ENCODE measurements around the gene GPR35.

GPR35 gene

GRCh38 chr2:240622060-240622411, 3.2 kb upstream of the GPR35 start:
- Mint-ChIP-seq H3K4me1 (peaks cover 72% of the 10 kb centered on the region), H3K4me3 (peak overlapping the region; percentile 68), H3K9me3 (peaks cover 3% of the 10 kb centered on the region), H3K36me3 (peaks cover 38% of the 10 kb centered on the region), H3K27ac (peak overlapping the region; percentile 95)
- ATAC-seq (no peak), DNase-seq (ENCODE audit: low spot score in 2 of 2) (no peak)

DNA sequence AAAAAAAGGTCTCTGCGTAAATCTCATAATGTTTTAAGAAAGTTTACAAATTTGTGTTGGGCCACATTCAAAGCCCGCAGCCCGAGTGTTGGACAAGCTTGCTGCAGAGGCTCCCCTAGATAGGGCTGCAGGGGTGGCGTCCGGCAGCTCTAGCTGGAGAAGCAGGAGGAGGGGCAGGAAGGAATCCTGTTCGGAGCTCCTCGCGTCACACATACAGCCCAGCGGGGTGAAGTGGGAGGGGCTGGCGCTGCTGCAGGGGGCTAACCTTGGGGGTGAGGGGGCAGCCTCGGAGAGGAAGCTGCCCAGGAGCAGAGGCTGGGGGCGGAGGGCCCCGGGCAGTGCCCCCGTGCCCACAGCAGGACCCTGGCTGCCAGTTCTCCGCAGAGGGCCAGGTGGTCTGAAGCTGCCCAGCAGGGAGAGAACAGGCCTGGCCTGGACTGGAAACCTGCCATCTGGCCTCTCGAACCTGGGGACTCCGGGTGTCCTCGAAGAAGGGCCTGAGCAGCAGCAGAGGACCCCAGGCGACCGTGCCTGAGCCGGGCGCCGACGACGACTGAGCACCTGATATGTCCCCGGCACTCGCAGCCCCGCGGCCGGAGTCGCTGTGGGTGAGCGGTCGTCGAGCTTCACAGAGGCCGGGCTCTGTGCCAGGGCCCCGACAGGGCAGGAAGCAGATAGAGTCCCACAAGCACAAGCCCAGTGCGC, 2.6 kb upstream of the GPR35 start:
- DNase-seq (ENCODE audit: low spot score in 2 of 2) (peak in 1 of 2 donors; percentile 64), ATAC-seq (peak; percentile 17)
- Mint-ChIP-seq H3K27ac (peak overlapping the region; percentile 95), H3K4me1 (peaks cover 73% of the 10 kb centered on the region), H3K9me3 (peaks cover 3% of the 10 kb centered on the region), H3K36me3 (peaks cover 38% of the 10 kb centered on the region), H3K4me3 (peak overlapping the region; percentile 68)

DNA sequence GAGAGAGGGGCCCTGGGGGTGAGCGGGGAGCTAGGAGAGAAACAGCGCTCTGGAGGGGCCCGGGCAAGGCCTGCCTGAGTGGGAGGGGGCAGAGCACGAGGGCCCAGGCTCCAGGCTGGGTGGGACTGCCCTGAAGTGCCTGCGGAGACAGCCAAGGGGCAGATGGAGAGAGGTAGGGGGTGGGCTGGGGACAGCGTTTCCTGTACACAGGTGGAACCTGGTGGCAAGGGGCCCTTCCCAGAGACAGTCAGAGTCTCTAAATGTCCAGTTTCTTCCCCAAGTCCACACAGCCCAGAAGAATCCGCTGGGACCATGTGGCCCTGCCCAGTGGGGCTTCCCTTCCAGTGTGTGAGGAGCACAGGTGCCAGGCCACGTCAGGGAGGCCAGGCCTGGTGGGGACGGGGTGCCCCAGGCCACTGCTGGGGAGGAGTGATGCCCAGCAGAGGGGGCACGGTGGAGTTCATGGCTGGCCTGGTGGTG, 1.7 kb upstream of the GPR35 start:
- peaks cover 73% of the 10 kb centered on the region for H3K4me1 Mint-ChIP-seq
- H3K4me3 Mint-ChIP-seq: peak overlapping the region; percentile 80
- peak overlapping the region; percentile 95 for H3K27ac Mint-ChIP-seq
- no peaks in the 10 kb centered on the region for H3K9me3 Mint-ChIP-seq
- ATAC-seq (no peak), DNase-seq (ENCODE audit: low spot score in 2 of 2) (no peak)
- H3K36me3 Mint-ChIP-seq: peaks cover 38% of the 10 kb centered on the region

GRCh38 chr2:240624011-240624949, 1.0 kb upstream of the GPR35 start:
- Mint-ChIP-seq H3K9me3 (no peaks in the 10 kb centered on the region), H3K4me3 (peak overlapping the region; percentile 80), H3K36me3 (peaks cover 38% of the 10 kb centered on the region), H3K4me1 (peaks cover 67% of the 10 kb centered on the region), H3K27ac (peak overlapping the region; percentile 92)
- DNase-seq (ENCODE audit: low spot score in 2 of 2) (peak in 1 of 2 donors; percentile 63), ATAC-seq (peak; percentile 0)

DNA sequence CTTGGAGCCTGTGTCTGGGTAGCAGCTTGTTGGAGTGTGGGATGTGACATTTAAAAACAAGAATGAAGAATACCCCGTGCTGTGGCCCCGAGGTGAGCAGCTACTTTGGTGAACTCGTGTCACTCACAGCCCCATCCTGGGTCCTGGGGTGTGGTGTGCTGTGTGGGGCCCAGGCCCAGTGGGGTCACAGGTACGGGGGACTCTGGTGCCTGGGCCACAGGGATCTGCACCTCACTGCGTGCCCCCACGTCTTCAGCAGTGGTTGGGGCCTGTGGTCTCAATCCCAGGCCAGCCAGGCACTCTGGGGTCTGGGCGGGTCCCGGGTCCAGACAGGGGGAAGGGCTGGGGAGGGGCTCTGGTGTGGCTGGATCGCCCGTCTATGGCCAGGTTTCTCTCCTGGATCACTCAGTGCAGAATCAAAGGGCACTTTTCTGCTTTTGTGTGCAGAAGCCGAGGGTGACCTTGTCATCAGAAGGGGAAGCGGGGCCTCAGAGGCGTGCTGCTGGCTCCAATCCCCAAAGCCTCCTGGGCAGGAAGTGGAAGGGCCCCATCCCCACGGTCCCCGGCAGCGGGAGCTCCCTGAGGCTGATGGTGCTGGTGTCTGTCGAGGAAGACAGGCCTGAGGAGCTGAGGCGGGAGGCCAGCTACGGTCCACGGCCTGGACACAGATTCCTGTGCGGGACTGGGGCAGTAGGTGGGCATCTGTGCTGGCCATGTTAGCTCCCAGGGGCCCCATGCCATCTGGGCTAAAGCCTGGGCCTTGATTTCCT, 1.4 kb downstream of the GPR35 start:
- Mint-ChIP-seq H3K9me3 (no peaks in the 10 kb centered on the region), H3K4me3 (peak overlapping the region; percentile 80), H3K4me1 (peaks cover 47% of the 10 kb centered on the region), H3K36me3 (peaks cover 32% of the 10 kb centered on the region), H3K27ac (peak overlapping the region; percentile 83)
- ATAC-seq: no peak
- DNase-seq (ENCODE audit: low spot score in 2 of 2): peak in 1 of 2 donors; percentile 64

DNA sequence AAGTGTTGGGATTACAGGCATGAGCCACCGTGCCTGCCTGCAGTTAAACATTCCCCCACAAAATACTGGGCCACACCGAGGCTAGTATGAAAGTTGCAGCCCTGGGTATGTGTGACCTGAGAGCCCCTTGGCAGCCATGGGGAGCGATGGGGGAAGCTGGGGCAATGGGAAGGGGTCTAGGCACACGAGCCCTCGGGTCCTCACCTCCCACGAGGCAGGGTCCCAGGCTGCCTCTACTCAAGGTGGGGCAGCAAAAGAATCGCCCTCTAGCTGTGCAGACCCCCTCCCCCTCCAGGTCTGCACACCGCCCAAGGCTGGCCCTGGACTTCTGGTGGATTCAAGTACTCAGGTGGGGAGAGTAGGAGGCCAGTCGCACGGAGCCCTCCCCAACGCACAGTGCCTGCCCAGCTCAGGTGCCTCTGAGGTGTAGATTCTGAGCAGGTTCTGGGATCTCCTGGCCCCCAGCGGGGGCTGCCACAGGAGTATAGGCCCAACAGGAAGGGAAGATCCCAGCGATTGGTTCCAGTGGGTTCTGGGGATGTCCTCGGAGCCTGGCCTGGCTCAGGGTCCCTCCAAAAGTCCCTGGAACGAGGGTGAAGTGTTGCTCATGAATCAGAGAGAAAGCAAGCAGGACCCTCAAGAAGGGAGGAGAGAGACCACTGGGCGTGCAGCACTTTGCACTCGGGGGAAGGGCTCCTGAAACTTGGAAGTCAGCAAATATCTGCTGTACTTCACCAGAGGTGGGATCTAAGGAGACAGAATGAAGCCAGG, 2.6 kb downstream of the GPR35 start:
- Mint-ChIP-seq H3K9me3 (no peaks in the 10 kb centered on the region), H3K36me3 (peaks cover 23% of the 10 kb centered on the region), H3K4me3 (no peak overlapping the region), H3K4me1 (peaks cover 35% of the 10 kb centered on the region), H3K27ac (no peak overlapping the region)
- no peak for ATAC-seq
- DNase-seq (ENCODE audit: low spot score in 2 of 2): no peak

DNA sequence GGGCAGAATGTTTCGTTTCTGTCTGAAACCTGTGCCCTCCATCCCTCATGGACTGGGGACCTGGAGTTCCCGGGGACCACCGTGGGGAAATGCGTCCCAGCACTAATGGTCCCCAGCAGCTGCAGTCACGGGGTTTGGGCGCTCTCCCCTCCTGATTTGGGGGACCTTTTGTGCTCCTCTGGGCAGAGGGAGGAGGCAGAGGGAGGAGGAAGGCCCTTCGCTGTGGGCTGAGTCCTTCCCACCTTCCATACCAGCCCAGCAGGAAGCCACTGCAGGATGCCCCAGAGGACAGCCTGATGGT, 3.2 kb downstream of the GPR35 start:
- ATAC-seq: no peak
- Mint-ChIP-seq H3K4me1 (peaks cover 30% of the 10 kb centered on the region), H3K9me3 (peaks cover 2% of the 10 kb centered on the region), H3K27ac (no peak overlapping the region), H3K36me3 (peaks cover 19% of the 10 kb centered on the region), H3K4me3 (no peak overlapping the region)
- no peak for DNase-seq (ENCODE audit: low spot score in 2 of 2)

DNA sequence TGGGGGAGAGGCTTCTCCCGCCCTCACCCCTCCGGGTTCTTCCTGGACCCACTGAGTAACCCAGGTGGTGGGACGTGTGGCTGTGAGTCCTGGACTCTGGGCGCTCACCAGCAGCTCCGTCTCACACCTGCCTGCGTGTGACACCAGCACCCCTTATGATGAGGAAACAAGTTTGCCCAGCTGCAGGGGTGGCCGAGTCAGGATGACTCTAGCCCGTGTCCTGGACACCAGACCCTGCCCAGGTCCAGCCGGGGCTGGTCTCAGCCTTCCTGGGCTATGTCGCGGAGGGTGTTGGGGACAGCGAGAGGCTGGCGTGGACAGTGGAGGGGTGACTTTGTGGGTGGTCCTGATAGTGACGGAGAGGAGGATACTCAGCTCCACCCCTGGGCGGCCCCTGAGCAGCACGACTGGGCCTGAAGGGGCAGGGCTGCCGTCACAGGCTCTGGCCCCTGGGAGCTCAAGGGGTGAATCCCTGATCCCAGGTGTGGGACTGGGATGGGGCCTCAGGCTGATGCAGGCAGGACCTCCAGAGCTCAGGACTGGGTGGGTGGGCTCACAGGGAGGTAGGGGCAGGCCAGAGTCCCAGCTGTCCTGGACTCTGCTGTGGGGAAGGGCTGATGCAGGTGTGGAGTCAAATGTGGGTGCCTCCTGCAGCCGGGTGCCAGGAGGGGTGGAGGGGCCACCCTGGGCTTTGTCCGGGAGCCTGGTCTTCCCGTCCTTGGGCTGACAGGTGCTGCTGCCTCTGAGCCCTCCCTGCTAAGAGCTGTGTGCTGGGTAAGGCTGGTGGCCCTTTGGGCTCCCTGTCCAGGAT, 3.7 kb downstream of the GPR35 start:
- no peak for DNase-seq (ENCODE audit: low spot score in 2 of 2)
- peaks cover 19% of the 10 kb centered on the region for H3K36me3 Mint-ChIP-seq
- peaks cover 4% of the 10 kb centered on the region for H3K9me3 Mint-ChIP-seq
- H3K4me1 Mint-ChIP-seq: peaks cover 26% of the 10 kb centered on the region
- no peak overlapping the region for H3K27ac Mint-ChIP-seq
- H3K4me3 Mint-ChIP-seq: no peak overlapping the region
- no peak for ATAC-seq

GRCh38 chr2:240629619-240629967, 4.3 kb downstream of the GPR35 start:
- no peak overlapping the region for H3K27ac Mint-ChIP-seq
- H3K9me3 Mint-ChIP-seq: peaks cover 4% of the 10 kb centered on the region
- H3K36me3 Mint-ChIP-seq: peaks cover 16% of the 10 kb centered on the region
- H3K4me1 Mint-ChIP-seq: peaks cover 20% of the 10 kb centered on the region
- DNase-seq (ENCODE audit: low spot score in 2 of 2): no peak
- ATAC-seq: no peak
- H3K4me3 Mint-ChIP-seq: no peak overlapping the region

DNA sequence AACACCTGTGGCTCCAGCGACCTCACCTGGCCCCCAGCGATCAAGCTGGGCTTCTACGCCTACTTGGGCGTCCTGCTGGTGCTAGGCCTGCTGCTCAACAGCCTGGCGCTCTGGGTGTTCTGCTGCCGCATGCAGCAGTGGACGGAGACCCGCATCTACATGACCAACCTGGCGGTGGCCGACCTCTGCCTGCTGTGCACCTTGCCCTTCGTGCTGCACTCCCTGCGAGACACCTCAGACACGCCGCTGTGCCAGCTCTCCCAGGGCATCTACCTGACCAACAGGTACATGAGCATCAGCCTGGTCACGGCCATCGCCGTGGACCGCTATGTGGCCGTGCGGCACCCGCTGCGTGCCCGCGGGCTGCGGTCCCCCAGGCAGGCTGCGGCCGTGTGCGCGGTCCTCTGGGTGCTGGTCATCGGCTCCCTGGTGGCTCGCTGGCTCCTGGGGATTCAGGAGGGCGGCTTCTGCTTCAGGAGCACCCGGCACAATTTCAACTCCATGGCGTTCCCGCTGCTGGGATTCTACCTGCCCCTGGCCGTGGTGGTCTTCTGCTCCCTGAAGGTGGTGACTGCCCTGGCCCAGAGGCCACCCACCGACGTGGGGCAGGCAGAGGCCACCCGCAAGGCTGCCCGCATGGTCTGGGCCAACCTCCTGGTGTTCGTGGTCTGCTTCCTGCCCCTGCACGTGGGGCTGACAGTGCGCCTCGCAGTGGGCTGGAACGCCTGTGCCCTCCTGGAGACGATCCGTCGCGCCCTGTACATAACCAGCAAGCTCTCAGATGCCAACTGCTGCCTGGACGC, 4.9 kb downstream of the GPR35 start:
- peaks cover 15% of the 10 kb centered on the region for H3K4me1 Mint-ChIP-seq
- H3K4me3 Mint-ChIP-seq: no peak overlapping the region
- ATAC-seq: no peak
- no peak overlapping the region for H3K27ac Mint-ChIP-seq
- no peak for DNase-seq (ENCODE audit: low spot score in 2 of 2)
- peaks cover 4% of the 10 kb centered on the region for H3K9me3 Mint-ChIP-seq
- peaks cover 10% of the 10 kb centered on the region for H3K36me3 Mint-ChIP-seq

GRCh38 chr2:240630771-240631547, 5.7 kb downstream of the GPR35 start:
- H3K36me3 Mint-ChIP-seq: peaks cover 7% of the 10 kb centered on the region
- H3K9me3 Mint-ChIP-seq: peaks cover 4% of the 10 kb centered on the region
- H3K4me1 Mint-ChIP-seq: peaks cover 9% of the 10 kb centered on the region
- ATAC-seq (no peak), DNase-seq (ENCODE audit: low spot score in 2 of 2) (no peak)
- H3K4me3 Mint-ChIP-seq: no peak overlapping the region
- H3K27ac Mint-ChIP-seq: no peak overlapping the region

DNA sequence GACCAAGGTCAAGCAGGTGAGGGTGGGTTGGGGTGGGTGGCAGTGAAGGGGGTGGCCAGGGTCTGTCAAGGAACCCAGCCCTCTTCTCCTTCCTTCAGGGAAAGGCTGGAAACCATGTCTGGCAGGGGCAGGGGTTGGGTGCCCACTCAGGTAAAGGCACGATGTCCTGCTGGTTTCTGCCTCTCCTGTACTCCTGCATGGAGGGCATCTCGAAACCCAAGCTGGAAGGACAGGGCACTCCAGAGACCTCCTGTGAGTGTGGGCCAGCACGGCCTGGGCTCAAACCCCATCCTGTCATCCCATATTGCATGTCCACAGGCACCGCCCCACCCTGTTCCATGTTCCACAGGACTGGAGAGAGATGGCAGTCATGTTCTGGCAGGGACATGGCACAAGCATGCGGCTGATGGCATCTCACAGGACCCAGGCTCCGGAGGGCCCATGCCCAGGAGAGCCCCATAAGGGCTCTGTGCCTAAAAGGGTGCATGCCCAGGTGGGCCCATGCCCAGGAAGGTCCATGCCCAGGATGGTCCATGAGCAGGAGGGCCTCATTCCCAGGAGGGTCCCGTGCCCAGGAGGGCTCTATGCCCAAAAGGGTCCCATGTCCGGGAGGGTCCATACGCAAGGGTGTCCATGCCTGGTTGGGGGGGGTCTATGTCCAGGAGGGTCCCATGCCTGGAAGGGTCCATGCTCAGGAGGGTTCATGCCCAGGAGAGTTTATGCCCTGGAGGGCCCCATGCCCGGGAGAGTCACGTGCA, 6.4 kb downstream of the GPR35 start:
- H3K4me1 Mint-ChIP-seq: peaks cover 4% of the 10 kb centered on the region
- ATAC-seq (no peak), DNase-seq (ENCODE audit: low spot score in 2 of 2) (no peak)
- H3K27ac Mint-ChIP-seq: no peak overlapping the region
- H3K36me3 Mint-ChIP-seq: peaks cover 1% of the 10 kb centered on the region
- no peak overlapping the region for H3K4me3 Mint-ChIP-seq
- peaks cover 4% of the 10 kb centered on the region for H3K9me3 Mint-ChIP-seq

All from stimulated activated effector memory CD8-positive, alpha-beta T cell treated with anti-CD3 and anti-CD28 coated beads, Interleukin-12 subunit alpha, Interleukin-12 subunit beta, amount 100 ng/mL, for 72 hours (primary cell).